Raji (cell line): ENCODE data around the gene DMTF1.

ENCODE experiments used
- POLR2A ChIP-seq: IDR thresholded peaks from 2 replicates; pipeline ENCODE4 v1.6.1; 2011; ENCODE audit warnings: low read depth, low read length, control low read depth; ENCODE audit not compliant: insufficient read depth

DMTF1 gene, protein sequence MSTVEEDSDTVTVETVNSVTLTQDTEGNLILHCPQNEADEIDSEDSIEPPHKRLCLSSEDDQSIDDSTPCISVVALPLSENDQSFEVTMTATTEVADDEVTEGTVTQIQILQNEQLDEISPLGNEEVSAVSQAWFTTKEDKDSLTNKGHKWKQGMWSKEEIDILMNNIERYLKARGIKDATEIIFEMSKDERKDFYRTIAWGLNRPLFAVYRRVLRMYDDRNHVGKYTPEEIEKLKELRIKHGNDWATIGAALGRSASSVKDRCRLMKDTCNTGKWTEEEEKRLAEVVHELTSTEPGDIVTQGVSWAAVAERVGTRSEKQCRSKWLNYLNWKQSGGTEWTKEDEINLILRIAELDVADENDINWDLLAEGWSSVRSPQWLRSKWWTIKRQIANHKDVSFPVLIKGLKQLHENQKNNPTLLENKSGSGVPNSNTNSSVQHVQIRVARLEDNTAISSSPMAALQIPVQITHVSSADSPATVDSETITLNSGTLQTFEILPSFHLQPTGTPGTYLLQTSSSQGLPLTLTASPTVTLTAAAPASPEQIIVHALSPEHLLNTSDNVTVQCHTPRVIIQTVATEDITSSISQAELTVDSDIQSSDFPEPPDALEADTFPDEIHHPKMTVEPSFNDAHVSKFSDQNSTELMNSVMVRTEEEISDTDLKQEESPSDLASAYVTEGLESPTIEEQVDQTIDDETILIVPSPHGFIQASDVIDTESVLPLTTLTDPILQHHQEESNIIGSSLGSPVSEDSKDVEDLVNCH

DNA sequence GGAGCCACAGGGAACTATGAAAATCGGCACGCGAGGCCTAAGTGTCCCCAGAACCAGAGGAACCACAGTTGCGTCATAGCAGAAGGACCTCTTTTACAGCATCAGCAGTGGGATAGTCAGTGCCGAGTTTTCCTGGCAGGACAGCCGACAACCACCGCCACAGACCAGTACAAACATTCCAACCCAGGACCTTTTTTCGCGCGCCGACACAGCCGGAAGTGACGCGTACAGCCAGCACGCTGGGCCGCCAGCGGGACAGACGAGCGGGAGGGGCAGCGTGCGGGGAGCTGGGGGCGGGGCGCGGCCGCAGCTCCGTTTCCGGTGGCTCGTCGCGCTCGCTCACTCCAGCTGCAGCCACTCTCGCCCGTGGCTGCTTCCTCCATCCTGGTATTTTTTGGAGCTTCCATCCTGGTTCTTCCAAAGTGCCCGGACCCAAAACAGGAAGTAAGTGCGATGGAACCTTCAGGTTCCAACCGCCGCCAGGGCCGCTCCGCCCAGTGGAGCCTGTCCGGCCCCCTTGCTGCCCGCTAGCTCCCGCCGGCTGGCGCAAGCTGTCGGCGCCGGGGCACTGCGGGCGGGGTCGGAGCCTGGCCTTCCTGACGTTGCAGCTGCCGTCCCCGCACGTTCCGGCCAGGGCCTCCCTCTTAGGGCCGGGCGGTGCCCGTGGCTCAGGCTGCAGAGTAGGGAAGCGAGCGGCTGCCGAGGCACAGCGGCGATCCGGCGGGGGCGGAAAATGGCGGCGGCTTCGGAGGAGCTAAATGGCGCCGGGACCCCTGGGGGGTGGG is at the start of gene DMTF1:
TSS of gene DMTF1 (plus strand) at position 342 of the 785 bp plus-strand sequence. CDS start 12,489 bp downstream, outside the sequence.
- TF ChIP-seq POLR2A, result peak; percentile 96

DNA sequence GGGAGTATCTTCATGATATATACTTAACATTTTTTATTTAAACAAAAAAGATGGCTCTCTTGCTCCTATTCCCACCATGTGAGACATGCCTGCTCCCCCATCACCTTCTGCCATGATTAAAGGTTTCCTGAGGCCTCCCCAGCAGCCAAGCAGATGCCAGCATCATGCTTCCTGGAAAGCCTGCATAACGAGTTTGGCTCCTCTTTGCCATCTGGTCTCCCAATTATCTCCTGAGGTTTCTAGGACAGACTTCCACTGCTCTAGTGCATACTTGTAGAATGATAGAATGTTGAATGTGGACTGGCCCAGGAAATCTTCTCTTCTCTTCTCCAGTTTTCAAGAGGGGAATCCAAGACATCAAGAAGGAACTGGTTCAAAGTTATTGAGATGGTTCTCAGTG is 46.9 kb upstream of the DMTF1 start:
- no peak for TF ChIP-seq POLR2A

DNA sequence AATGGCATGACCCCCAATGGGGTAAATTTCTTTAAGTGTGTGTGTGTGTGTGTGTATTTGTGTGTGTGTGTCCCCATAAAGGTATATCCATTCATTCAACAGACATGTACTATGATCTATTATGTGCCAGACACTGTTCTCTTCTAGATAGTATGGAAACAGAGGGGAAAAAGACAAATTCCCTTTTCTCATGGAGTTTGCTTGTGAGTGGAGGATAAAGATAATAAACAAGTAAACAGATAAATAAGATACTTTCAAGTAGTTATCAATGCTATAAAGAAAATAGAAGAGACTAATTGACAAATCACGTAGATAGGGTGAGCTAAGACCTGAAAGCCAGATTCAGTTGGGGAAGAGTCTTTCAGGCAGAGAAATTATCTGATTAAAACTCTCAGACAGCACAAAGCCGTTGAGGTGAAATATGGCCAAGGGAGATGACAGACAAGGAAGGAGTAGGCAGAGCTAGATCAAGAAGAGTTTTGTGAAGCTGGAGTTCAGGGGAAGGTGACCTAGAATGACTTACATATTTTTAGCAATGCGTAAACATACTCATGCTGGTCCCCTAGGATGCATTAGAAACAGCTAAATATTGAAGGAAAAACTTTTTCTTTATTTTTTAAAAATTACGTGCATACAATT is 45.2 kb upstream of the DMTF1 start:
- TF ChIP-seq POLR2A, result no peak

DNA sequence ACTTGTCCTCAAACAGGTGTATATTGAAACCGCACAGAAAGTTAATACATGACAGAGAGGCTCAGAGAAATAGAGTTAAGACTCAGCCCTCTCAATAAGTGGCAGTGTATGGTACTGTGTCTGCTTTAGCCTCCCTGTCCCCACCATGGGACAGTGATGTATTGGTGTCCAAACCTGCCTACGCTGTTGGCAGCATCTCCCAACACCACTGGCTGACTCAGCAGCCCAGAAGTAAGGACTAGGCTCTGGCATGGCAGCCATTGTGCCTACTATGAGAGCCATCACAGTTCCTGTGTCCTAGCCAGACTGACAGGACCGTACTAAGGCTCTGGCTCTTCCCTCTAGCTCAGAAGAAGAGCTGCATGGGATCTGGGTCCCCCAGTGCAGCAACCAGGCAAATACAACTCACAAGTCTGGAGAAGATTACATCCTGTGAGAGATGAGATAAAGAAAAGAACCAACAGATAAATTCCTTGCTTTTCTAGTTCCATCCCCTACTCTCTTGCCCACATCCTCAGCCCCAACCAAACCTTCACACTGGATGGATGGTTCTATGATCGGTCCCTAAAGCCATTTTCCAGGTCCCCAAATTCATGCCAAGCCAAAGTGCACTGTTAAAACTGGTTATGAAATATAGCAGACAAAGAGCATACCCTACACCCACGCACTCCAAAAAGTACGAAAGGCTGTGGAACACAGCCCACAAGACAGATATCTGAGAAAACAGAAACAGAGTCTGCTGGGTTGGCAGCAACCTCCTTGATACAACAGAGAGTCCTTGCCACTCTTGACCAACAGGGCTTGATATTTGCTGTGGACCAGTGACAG is 44.1 kb upstream of the DMTF1 start:
- TF ChIP-seq POLR2A, result no peak

DNA sequence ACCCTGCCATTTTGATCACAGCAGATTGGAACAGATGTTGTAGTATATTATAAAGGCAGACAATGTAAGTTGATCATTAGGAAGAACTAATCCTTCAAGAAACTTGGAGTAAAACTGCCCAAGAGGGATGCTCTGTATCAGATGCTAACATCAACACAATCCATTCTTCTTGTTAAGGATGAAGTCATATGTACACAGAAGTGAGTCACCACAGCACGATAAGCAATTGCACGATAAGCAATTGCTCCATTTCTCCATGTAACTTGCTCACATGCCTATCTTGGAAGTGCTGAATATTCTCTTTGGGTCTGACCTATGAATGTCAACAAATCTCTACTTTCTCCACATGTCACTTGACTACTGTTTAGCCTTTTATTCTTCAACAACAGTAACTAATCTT is 41.5 kb upstream of the DMTF1 start:
- no peak for TF ChIP-seq POLR2A

DNA sequence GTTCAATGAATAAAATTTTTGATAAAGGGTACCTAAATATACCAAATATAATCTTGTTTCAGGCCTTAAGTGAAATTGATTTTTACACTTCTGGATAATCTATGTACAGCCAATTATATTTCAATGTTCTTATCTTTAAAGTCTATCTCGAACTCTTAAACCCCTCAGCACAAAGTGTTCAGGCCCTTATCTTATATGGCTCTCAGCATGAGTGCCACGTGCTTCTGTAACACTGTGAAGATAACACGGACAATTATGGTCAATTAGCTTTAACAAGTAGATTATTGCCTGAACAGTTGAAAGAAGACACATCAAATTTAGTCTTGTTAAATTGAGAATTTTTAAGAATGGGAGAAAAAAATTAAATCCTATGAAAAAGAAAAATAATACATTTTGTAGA is 40.4 kb upstream of the DMTF1 start:
- no peak for TF ChIP-seq POLR2A

DNA sequence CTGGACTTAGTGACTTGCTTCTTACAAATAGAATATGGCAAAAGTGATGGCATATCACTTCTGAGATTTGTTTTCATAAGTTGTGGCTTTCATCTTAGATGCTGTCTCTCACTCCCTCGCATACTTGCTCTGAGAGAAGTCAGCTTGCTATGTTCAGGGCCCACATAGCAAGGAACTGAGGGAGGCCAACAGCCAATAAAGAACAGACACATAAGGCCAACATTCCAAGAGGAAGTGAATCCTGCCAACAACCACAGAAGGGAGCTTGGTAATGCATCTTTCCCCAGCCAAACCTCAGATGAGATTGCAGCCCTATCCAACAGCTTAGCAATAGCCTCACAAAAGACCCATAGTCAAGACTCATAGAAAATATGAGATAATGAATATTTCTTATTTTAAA is 39.2 kb upstream of the DMTF1 start:
- TF ChIP-seq POLR2A, result no peak

DNA sequence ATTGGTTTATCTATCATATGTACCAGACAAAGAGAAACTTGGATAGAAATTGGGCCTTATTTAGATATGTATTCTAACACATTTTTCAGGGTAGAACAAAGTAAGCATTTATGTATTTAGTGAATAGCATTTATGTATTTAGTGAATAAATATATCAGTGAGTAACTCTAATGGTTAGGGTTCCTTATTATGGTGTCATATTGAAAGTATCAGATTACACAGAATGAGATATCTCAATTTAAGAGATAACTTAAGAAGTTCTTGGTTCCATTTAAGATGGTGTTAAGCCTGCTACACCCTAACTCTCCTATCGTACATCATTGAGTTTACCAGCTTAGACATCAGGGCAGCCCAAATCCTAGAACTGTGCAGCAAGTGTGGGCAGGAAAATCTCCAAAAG is 35.9 kb upstream of the DMTF1 start:
- TF ChIP-seq POLR2A, result no peak

DNA sequence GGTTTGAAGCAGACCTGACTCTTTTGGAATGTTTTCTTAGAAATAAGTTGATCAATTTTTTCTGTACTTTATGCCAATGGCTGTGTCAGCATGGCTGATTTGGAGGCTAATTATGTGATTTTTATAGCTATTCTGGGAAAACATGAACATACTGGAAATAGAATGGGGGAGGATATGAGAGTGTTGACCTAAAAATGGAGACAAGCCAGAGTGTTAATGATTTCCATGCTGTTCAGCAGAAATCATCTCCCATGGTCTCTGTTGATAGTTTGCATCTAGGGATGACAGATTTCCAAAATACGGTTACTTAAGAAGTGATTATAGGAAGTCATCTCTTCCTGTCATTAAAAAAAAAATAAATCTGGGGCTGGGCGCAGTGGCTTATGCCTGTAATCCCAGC is 32.7 kb upstream of the DMTF1 start:
- TF ChIP-seq POLR2A, result no peak

DNA sequence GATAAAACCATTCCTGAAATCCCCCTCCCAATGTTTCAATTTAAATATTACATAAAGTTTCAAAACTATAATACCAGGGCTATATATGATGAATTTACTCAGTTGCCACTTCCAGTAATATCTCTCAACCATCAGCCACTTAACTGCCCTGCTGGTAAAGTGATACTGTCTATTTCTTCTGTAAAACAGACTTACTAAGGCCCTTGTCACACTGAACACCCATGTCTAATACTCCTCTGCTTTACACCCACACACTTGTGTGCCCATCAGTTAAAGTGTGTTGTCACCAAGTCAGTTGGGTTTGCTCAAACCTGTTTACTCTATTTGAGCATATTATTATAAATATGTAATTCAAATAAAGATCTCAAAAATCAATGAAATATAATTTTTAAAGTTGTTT is 29.1 kb upstream of the DMTF1 start:
- TF ChIP-seq POLR2A, result no peak

DNA sequence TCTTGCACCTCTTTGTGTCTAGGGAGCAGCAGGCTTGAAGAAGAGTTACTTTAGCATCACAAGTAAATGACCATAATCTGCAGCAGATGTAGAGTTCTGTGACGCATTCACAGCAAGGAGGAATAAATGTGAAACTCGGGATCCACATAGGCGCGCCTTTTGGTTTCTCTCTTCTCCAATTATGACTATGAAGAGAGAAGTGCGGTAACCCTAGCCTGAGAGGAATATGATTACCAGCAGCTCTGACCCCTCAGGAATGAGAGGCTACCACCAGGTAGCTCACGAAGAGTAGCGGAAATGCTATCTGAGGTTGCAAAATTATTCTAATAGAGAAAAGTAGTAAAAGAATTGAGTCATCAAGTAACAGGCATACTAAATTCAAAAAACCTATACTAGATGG is 25.2 kb upstream of the DMTF1 start:
- TF ChIP-seq POLR2A, result no peak

DNA sequence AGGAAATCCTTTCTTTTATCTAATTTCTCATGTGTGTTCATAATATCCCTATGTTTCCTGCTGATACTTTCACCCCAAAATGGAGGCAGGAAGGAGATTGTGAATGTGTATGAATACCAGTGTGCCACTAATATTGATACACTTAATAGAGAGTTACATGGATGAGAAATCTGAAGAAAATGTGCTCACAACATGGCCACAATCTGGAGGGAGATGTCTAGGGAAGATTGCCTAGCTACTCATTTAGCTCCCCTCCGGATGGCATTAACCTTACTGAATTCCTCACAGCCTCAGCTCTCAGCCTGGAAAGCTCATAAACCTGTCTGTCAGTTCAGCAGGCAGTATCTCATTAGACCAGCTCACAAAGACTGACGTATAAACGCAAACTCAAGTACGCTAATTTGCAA is 23.4 kb upstream of the DMTF1 start:
- no peak for TF ChIP-seq POLR2A

DNA sequence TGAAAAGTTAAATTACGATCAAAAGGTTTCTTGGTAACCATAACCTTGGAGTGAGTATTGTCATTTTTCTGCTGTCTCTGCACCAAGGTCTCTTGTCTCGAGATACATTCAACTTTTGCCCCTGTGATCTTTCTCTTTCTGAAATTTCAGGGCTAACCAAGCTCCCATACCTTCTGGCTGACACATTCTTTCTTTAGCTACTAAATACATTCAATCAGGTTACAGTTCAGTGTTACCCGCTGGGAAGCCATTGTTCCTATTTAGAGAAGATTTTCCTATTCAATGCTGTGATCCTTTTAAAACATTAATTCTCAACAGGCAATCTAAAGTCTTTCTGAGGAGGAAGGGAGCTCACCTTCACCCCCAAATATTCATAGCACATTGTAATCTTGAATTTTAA is 22.9 kb upstream of the DMTF1 start:
- no peak for TF ChIP-seq POLR2A

DNA sequence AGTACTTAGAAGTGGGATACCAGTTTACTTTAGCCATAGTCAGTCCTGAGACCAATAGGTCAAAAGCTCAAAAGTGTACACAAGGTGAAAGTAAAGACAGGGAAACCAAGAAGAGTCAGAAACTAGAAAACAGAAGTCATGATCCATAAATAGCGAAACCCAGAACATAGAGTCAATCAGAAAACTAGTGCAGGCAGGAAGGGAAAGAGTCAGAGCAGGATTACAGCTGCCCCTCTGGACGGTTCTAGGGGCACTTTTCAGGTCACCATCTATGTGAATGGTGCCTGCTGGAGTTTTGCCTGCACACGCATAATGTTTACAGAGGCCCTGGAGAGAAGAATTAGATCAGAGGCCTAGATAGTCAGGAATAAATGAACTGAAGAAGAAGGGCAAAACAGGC is 22.4 kb upstream of the DMTF1 start:
- no peak for TF ChIP-seq POLR2A

DNA sequence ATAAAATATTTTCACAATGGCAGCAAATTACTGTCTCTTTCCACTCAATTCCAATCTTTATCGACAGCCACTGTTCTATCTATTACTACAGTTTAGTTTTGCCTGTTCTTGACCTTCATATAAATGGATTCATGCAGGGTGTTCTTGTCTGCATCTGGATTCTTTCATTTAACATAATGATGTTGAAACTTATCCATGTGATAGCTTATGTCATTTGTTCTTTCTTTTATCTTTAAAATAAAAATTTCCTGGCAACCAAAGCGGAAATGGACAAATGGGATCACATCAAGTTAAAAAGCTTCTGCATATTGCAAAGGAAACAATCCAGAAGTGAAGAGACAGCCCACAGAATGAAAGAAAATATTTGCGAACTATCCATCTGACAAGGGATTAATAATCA is 20.5 kb upstream of the DMTF1 start:
- no peak for TF ChIP-seq POLR2A

DNA sequence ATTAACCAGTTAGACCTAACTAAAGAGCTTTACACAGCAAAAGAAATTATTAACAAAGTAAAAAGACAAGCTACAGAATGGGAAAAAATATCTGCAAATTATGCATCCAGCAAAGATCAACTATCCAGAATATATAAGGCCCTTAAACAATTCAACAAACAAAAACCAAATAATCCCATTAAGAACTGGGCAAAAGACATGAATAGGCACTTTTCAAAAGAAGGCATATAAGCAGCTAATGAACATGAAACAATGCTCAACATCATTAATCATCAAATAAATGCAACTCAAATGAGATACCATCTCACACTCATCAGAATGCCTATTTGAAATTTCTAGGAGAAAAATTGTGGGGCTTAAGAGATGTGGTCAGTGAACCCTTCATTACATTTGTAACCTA is 15.0 kb upstream of the DMTF1 start:
- TF ChIP-seq POLR2A, result no peak
